HCT116 (cell line): ENCODE data around the gene KRT1. TPM values are rescaled to one million over a fixed set of nuclear protein-coding genes. Genes with fewer than 3 reads are reported as not detected.
"Not testable (repeated sequence)": the region's sequence is repeated elsewhere in the genome, so short reads cannot be mapped to it uniquely, and the experiment has no call there.

Experiments used
- ATAC-seq: fragments of 200-7000 bp; cut with Tn5 transposase; 2 replicates; pipeline ENCODE4 v1.9.1; 2020; ENCODE audit warnings: mild to moderate bottlenecking, moderate library complexity
- BruUV-seq: library from RNA; stranded (reverse); fragments of 400-500 nt; replicated peaks from 2 replicates; lab custom pipeline; 2021; lab: Mats Ljungman, UMichigan
- CTCF ChIA-PET: fragments of 300-600 bp; sonication (Branson Sonifier 250); formaldehyde crosslinking; loops from one replicate; lab custom pipeline; 2021; ENCODE audit warnings: antibody characterized with exemption; lab: Charles Lee
- POLR2A ChIA-PET: fragments of 300-600, 350-600 bp; sonication (Branson Sonifier 250); formaldehyde crosslinking; loops from one replicate; lab custom pipeline; 2021; ENCODE audit warnings: antibody characterized with exemption; lab: Charles Lee
- RAD21 ChIA-PET, 2 experiments: fragments of 300-600 bp; sonication (Branson Sonifier 250); formaldehyde crosslinking; loops; one replicate each; lab custom pipeline; 2023; ENCODE audit warnings: low total read pairs in 2 of 2; ENCODE audit not compliant: uncharacterized antibody in 2 of 2, unreplicated experiment in 2 of 2, low non-redundant PET in 1 of 2; lab: Charles Lee
- DNase-seq: peaks from one replicate; pipeline ENCODE4 v3.0.0-alpha.2; 2010; ENCODE audit warnings: low read depth, low spot score
- H2AFZ ChIP-seq: fragments of 200-600 bp; shearing (Covaris generic), sonication (generic); 2 replicates; pipeline ENCODE4 v1.6.1; 2017; ENCODE audit warnings: low read depth, mixed run types, mixed read lengths, antibody characterized with exemption, low read length; ENCODE audit not compliant: poor library complexity, severe bottlenecking
- H3K27ac ChIP-seq: 2 replicates; pipeline ENCODE4 v1.5.1; 2012; ENCODE audit warnings: low read depth, low read length
- H3K27me3 ChIP-seq: fragments of 200-600 bp; sonication (generic); 2 replicates; pipeline ENCODE4 v1.6.1; 2016; ENCODE audit warnings: mixed run types, low read length, mixed read lengths; ENCODE audit not compliant: insufficient read depth
- H3K36me3 ChIP-seq, 2 experiments: fragments of 200-500 bp in 1 of 2; fragments of 200-600 bp in 1 of 2; sonication (Bioruptor generic) in 1 of 2; sonication (generic) in 1 of 2; 2 replicates each; pipeline versions ENCODE4 v1.5.1 to v1.6.1; 2014 to 2016; ENCODE audit warnings: low read length in 2 of 2, inconsistent platforms in 1 of 2, mixed read lengths in 1 of 2, mixed run types in 1 of 2; ENCODE audit not compliant: insufficient read depth in 2 of 2, control insufficient read depth in 1 of 2
- H3K4me1 ChIP-seq, 2 experiments: fragments of 200-600 bp in 1 of 2; sonication (generic) in 1 of 2; 2 replicates each; pipeline versions ENCODE4 v1.5.1 to v1.6.1; 2012 to 2017; ENCODE audit warnings: low read length in 2 of 2, inconsistent platforms in 1 of 2, mild to moderate bottlenecking in 1 of 2, mixed read lengths in 1 of 2, mixed run types in 1 of 2, moderate library complexity in 1 of 2; ENCODE audit not compliant: insufficient read depth in 2 of 2, control insufficient read depth in 1 of 2
- H3K4me2 ChIP-seq: fragments of 200-600 bp; sonication (generic); 2 replicates; pipeline ENCODE4 v1.6.1; 2017; ENCODE audit warnings: mixed run types, low read length, mixed read lengths
- H3K4me3 ChIP-seq, 2 experiments: fragments of 200-600 bp in 1 of 2; sonication (generic) in 1 of 2; replicated peaks in 1 of 2; 2 replicates each; pipeline ENCODE4 v1.5.1; 2011 to 2016; ENCODE audit warnings: low read length in 2 of 2, control low read depth in 1 of 2, low read depth in 1 of 2, mild to moderate bottlenecking in 1 of 2, mixed read lengths in 1 of 2, mixed run types in 1 of 2
- H3K79me2 ChIP-seq: fragments of 200-600 bp; sonication (generic); 2 replicates; pipeline ENCODE4 v1.6.1; 2017; ENCODE audit warnings: mild to moderate bottlenecking, mixed run types, low read length, moderate library complexity, mixed read lengths; ENCODE audit not compliant: insufficient read depth
- H3K9ac ChIP-seq: fragments of 200-600 bp; sonication (generic); 2 replicates; pipeline ENCODE4 v1.6.1; 2016; ENCODE audit warnings: low read length, mixed read lengths
- H3K9me2 ChIP-seq: fragments of 200-600 bp; sonication (generic), shearing (Covaris generic); 2 replicates; pipeline ENCODE4 v1.6.1; 2017; ENCODE audit warnings: mixed run types, mild to moderate bottlenecking, moderate library complexity; ENCODE audit not compliant: insufficient read depth
- H3K9me3 ChIP-seq, 2 experiments: fragments of 200-500 bp in 1 of 2; fragments of 200-600 bp in 1 of 2; sonication (Bioruptor generic) in 1 of 2; sonication (generic) in 1 of 2; 2 replicates each; pipeline ENCODE4 v1.6.1; 2014 to 2017; ENCODE audit warnings: low read length in 2 of 2, mixed read lengths in 2 of 2, inconsistent platforms in 1 of 2, low read depth in 1 of 2, mild to moderate bottlenecking in 1 of 2, mixed run types in 1 of 2, moderate library complexity in 1 of 2; ENCODE audit not compliant: control insufficient read depth in 1 of 2, insufficient read depth in 1 of 2
- H4K20me1 ChIP-seq: fragments of 200-600 bp; sonication (generic), shearing (Covaris generic); 2 replicates; pipeline ENCODE4 v1.6.1; 2017; ENCODE audit warnings: mixed run types, mild to moderate bottlenecking, moderate library complexity; ENCODE audit not compliant: insufficient read depth
- CBX3 ChIP-seq: IDR thresholded peaks from 2 replicates; pipeline ENCODE4 v1.6.1; 2012; ENCODE audit warnings: low read depth
- FOSL1 ChIP-seq: IDR thresholded peaks from 2 replicates; pipeline ENCODE4 v1.6.1; 2012; ENCODE audit warnings: low read depth
- JUND ChIP-seq: IDR thresholded peaks from 2 replicates; pipeline ENCODE4 v1.6.1; 2012
- TCF7L2 ChIP-seq: IDR thresholded peaks from 2 replicates; pipeline ENCODE4 v1.7.0; 2011; ENCODE audit warnings: borderline replicate concordance, inconsistent platforms; ENCODE audit not compliant: insufficient read depth, insufficient read length; ENCODE audit errors: extremely low read depth
- intact Hi-C: fragments of 100-400 bp; cut with micrococcal nuclease; formaldehyde crosslinking; loops from 2 replicates; pipeline ENCODE4 v1.10.0; 2022
- total RNA-seq: library from RNA; stranded (reverse); gene quantifications from one replicate; pipeline ENCODE4 v1.2.1, GENCODE V29; 2021; ENCODE audit not compliant: unreplicated experiment
- TF ChIP-seq, protein P1 (sequence below): IDR thresholded peaks from 2 replicates; pipeline ENCODE4 v1.6.1; 2012; ENCODE audit warnings: low read depth

Gene KRT1
- total RNA-seq, 1 experiment from 2014 or later: 0.20 TPM

- no peak overlapping the region for H2AFZ ChIP-seq
- H3K27me3 ChIP-seq: no peaks in the 10 kb centered on the region
- no peaks in the 10 kb centered on the region for H3K4me1 ChIP-seq
- DNase-seq (no peak), ATAC-seq (no peak)
- no peak overlapping the region for H3K27ac ChIP-seq
- H3K4me3 ChIP-seq: no peak overlapping the region
- CTCF ChIA-PET: interaction anchor here (1.0 to 1.6 kb wide), 3 partner anchors 151 to 165 kb away, joined by 3 to 7 read pairs (median 7); no protein-coding TSS in a partner anchor
- no peaks in the 10 kb centered on the region for H3K36me3 ChIP-seq
- POLR2A ChIA-PET: no interaction called here
- intact Hi-C loops: loop anchor here (10.0 kb wide), 1 partner anchor 151 kb away; no protein-coding TSS in a partner anchor
- no peak overlapping the region for H3K4me2 ChIP-seq
- TF ChIP-seq, protein P1, sequence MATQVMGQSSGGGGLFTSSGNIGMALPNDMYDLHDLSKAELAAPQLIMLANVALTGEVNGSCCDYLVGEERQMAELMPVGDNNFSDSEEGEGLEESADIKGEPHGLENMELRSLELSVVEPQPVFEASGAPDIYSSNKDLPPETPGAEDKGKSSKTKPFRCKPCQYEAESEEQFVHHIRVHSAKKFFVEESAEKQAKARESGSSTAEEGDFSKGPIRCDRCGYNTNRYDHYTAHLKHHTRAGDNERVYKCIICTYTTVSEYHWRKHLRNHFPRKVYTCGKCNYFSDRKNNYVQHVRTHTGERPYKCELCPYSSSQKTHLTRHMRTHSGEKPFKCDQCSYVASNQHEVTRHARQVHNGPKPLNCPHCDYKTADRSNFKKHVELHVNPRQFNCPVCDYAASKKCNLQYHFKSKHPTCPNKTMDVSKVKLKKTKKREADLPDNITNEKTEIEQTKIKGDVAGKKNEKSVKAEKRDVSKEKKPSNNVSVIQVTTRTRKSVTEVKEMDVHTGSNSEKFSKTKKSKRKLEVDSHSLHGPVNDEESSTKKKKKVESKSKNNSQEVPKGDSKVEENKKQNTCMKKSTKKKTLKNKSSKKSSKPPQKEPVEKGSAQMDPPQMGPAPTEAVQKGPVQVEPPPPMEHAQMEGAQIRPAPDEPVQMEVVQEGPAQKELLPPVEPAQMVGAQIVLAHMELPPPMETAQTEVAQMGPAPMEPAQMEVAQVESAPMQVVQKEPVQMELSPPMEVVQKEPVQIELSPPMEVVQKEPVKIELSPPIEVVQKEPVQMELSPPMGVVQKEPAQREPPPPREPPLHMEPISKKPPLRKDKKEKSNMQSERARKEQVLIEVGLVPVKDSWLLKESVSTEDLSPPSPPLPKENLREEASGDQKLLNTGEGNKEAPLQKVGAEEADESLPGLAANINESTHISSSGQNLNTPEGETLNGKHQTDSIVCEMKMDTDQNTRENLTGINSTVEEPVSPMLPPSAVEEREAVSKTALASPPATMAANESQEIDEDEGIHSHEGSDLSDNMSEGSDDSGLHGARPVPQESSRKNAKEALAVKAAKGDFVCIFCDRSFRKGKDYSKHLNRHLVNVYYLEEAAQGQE: no peak
- TF ChIP-seq JUND (no peak), CBX3 (no peak), FOSL1 (no peak), TCF7L2 (no peak)
- H3K9me3 ChIP-seq: no peaks in the 10 kb centered on the region
- H3K9me2 ChIP-seq: no peaks in the 10 kb centered on the region
- no peak overlapping the region for H3K9ac ChIP-seq
- RAD21 ChIA-PET: no interaction called here
- BruUV-seq: no TSS peak
- H3K79me2 ChIP-seq: no peaks in the 10 kb centered on the region
- H4K20me1 ChIP-seq: no peaks in the 10 kb centered on the region
Measured at GRCh38 chr12:52713960-52714886, 34.0 kb upstream of the KRT1 start.

- BruUV-seq, H3K79me2 ChIP-seq, RAD21 ChIA-PET, H3K36me3 ChIP-seq, H3K4me3 ChIP-seq, H3K9me2 ChIP-seq, H3K9ac ChIP-seq, POLR2A ChIA-PET, DNase-seq, CTCF ChIA-PET, H3K27ac ChIP-seq, H3K4me1 ChIP-seq, H4K20me1 ChIP-seq, ATAC-seq, H3K9me3 ChIP-seq, H2AFZ ChIP-seq, H3K4me2 ChIP-seq, H3K27me3 ChIP-seq: not testable (repeated sequence)
- intact Hi-C loops: loop anchor here (10.0 kb wide), 1 partner anchor 153 kb away; no protein-coding TSS in a partner anchor
Measured at GRCh38 chr12:52712122-52712521, 31.9 kb upstream of the KRT1 start.
